Activated CD4-positive, alpha-beta T cell treated with anti-CD3 and anti-CD28 coated beads, Interleukin-2, Interleukin-4, amounts not matched to agents 100 ng/mL and 50 ng/mL, durations not matched to agents 16 hours and 8 hours (primary cell): ENCODE measurements around the gene JPH2.

Source experiments
- DNase-seq: peaks from one replicate; pipeline ENCODE4 v3.0.0-alpha.2; 2020; ENCODE audit warnings: low spot score

JPH2 gene

GRCh38 chr20:44125332-44126127 is 61.5 kb downstream of the JPH2 start:
- no peak for DNase-seq

GRCh38 chr20:44123874-44124535 is 63.0 kb downstream of the JPH2 start:
- DNase-seq: no peak

- no peak for DNase-seq
Measured at GRCh38 chr20:44123251-44123650, 63.7 kb downstream of the JPH2 start.

GRCh38 chr20:44120676-44121425 is 66.1 kb downstream of the JPH2 start:
- DNase-seq: no peak

- DNase-seq: no peak
Measured at GRCh38 chr20:44118185-44119033, 68.6 kb downstream of the JPH2 start.

- DNase-seq: no peak
Measured at GRCh38 chr20:44117296-44118184, 69.4 kb downstream of the JPH2 start.

- no peak for DNase-seq
Measured at GRCh38 chr20:44115762-44116644, 71.0 kb downstream of the JPH2 start.

- DNase-seq: no peak
Measured at GRCh38 chr20:44115181-44115580, 71.8 kb downstream of the JPH2 start.

- no peak for DNase-seq
Measured at GRCh38 chr20:44113618-44114376, 73.2 kb downstream of the JPH2 start.

GRCh38 chr20:44112889-44113617 is 73.9 kb downstream of the JPH2 start:
- DNase-seq: no peak

- no peak for DNase-seq
Measured at GRCh38 chr20:44112456-44112855, 74.5 kb downstream of the JPH2 start.

GRCh38 chr20:44111712-44112335 is 75.2 kb downstream of the JPH2 start:
- no peak for DNase-seq

GRCh38 chr20:44110816-44111568 is 76.0 kb downstream of the JPH2 start:
- DNase-seq: no peak

- DNase-seq: no peak
Measured at GRCh38 chr20:44109951-44110361, 77.0 kb downstream of the JPH2 start.

GRCh38 chr20:44106615-44107014 is 80.4 kb downstream of the JPH2 start:
- DNase-seq: no peak

- DNase-seq: no peak
Measured at GRCh38 chr20:44104798-44105517, 82.0 kb downstream of the JPH2 start.

- DNase-seq: no peak
Measured at GRCh38 chr20:44102582-44102981, 84.4 kb downstream of the JPH2 start.
